ENCODE measurements around the gene TBX15. TPM values are rescaled to one million over a fixed set of nuclear protein-coding genes. Genes with fewer than 3 reads are reported as not detected.

TBX15 gene
- total and polyA plus RNA-seq, 2 experiments from 2014 or later, result 0.21 TPM; not detected in 1

DNA sequence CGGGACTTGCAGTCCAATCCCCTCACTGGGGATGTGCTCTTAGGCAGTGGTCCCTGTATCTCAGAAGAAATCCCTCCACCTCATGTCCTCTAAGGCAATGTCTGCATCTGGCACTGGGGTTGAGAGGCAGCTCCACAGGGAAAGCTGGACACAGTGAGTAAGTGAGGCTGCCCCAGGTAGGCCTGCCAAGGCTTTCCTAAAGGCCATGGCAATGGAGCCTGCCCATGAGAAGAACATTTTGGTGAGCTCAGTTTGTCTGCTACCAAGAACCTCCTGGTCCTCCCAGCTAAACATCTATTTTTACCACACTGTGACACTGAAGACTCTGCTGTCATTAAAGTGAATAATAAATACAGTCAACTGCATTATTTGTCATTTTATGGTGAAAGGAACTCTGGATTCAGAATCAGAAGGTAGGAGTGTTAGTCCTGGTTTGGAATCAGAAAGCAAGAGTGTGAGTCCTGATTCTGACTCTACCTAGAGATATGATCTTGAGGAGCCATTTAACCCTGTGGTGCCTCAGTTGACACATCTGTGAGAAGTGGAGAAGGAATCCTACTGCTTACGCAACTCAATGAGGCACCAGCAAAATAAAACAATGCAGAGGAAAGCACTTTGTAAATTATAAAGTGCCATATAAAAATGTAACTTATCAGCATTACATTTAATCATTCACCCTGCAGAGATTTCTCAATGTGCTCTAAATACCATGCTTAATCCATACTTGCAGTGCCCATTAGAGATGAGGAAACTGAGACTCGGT lies 41.0 kb downstream of the TBX15 start:
- TF ChIP-seq STAT1 (IDR thresholded peaks at IDR 0.05; ENCODE audit: unreplicated experiment) (no peak), EZH2 (IDR thresholded peaks at IDR 0.05; ENCODE audit: low read depth, unreplicated experiment) (no peak), ZNF331 (CRISPR knock-in tag; IDR thresholded peaks at IDR 0.05; ENCODE audit: low read depth) (no peak)

DNA sequence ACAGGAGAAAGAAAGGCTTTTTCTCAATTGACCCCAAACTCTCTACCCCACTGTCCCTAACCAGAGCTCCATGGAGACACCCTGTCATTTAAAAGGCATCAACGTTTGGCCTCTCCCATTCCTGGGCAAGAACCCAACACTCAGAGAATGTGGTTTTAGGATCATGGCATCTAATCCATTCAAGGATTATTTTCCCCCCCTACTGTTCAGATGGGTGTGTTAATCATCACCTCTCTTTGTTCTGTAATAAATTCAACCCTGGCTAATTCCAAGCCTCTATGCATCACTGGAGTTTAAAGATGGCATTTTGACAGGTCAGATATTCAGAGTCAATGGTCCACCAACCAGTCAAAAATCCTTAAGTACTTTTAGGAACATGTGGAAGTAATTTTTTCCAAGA lies 42.7 kb downstream of the TBX15 start:
- no peaks in the 10 kb centered on the region for H3K4me1 ChIP-seq (ENCODE audit: insufficient read depth)
- no peak overlapping the region for H3K4me3 ChIP-seq
- Mint-ChIP-seq H3K9me3 (peaks cover 4% of the 10 kb centered on the region; the same call in 1 of the 3 replicates), H3K27ac (no peak overlapping the region), H3K4me1 (no peaks in the 10 kb centered on the region), H3K36me3 (ENCODE audit: low read depth) (no peaks in the 10 kb centered on the region), H3K27me3 (ENCODE audit: insufficient read depth, low read depth, poor library complexity) (peaks cover 3% of the 10 kb centered on the region), H3K4me3 (no peak overlapping the region)
- no peaks in the 10 kb centered on the region for H3F3A ChIP-seq (replicated peaks; ENCODE audit: low read depth)
- no peak for DNase-seq (ENCODE audit: low spot score)
- no peak overlapping the region for H3K4me2 ChIP-seq
- no peak overlapping the region for H2AFZ ChIP-seq
- H3K36me3 ChIP-seq (ENCODE audit: insufficient read depth), result no peaks in the 10 kb centered on the region; the same call in 1 of the 2 replicates
- no peak for ATAC-seq
- H3K27me3 ChIP-seq (ENCODE audit: insufficient read depth), result no peaks in the 10 kb centered on the region
- no peak overlapping the region for H3K27ac ChIP-seq (ENCODE audit: low read depth)
- H3K79me2 ChIP-seq (replicated peaks; ENCODE audit: insufficient read depth), result no peaks in the 10 kb centered on the region
- TF ChIP-seq STAT1 (IDR thresholded peaks at IDR 0.05; ENCODE audit: unreplicated experiment) (no peak), EZH2 (IDR thresholded peaks at IDR 0.05; ENCODE audit: low read depth, unreplicated experiment) (no peak), ETS1 (IDR thresholded peaks at IDR 0.05) (no peak), ZNF331 (CRISPR knock-in tag; IDR thresholded peaks at IDR 0.05; ENCODE audit: low read depth) (no peak)
- H3K9me2 ChIP-seq (ENCODE audit: insufficient read depth), result peaks cover 7% of the 10 kb centered on the region; the same call in 1 of the 2 replicates
- no peaks in the 10 kb centered on the region for H4K20me1 ChIP-seq (replicated peaks; ENCODE audit: insufficient read depth)

More for the DNA sequence above, 41.0 kb downstream of the TBX15 start:
- no peak overlapping the region for H3K4me2 ChIP-seq
- no peak overlapping the region for H3K4me3 ChIP-seq
- H4K20me1 ChIP-seq (replicated peaks; ENCODE audit: insufficient read depth), result no peaks in the 10 kb centered on the region
- no peaks in the 10 kb centered on the region for H3K79me2 ChIP-seq (replicated peaks; ENCODE audit: insufficient read depth)
- H2AFZ ChIP-seq, result no peak overlapping the region
- H3F3A ChIP-seq (replicated peaks; ENCODE audit: low read depth), result no peaks in the 10 kb centered on the region
- Mint-ChIP-seq H3K4me1 (no peaks in the 10 kb centered on the region), H3K9me3 (peaks cover 4% of the 10 kb centered on the region; the same call in 1 of the 3 replicates), H3K4me3 (no peak overlapping the region), H3K36me3 (ENCODE audit: low read depth) (no peaks in the 10 kb centered on the region), H3K27me3 (ENCODE audit: insufficient read depth, low read depth, poor library complexity) (peaks cover 3% of the 10 kb centered on the region), H3K27ac (no peak overlapping the region)
- peaks cover 7% of the 10 kb centered on the region; the same call in 1 of the 2 replicates for H3K9me2 ChIP-seq (ENCODE audit: insufficient read depth)
- no peaks in the 10 kb centered on the region for H3K27me3 ChIP-seq (ENCODE audit: insufficient read depth)
- H3K4me1 ChIP-seq (ENCODE audit: insufficient read depth), result no peaks in the 10 kb centered on the region
- DNase-seq (ENCODE audit: low spot score) (no peak), ATAC-seq (no peak)
- H3K27ac ChIP-seq (ENCODE audit: low read depth), result no peak overlapping the region
- H3K36me3 ChIP-seq (ENCODE audit: insufficient read depth), result no peaks in the 10 kb centered on the region; the same call in 1 of the 2 replicates

DNA sequence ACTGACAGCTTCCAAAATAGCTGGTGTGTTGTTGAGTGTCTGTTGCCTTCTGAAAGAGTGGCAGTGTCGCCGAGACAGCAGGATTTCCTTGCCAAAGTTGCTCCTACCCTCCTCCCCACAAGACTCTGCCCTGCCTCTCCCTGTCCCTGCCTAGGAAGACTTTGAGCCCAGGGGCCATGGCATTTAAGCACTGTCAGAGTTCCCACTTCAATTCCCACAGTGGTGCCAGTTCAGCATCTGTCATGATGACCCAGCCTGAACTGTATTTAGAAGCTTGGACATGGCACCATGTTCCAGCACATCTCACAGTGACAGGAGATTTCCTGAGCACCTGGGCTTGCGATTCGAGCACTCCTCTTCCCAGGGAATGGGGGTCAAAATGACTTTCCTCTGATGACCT lies 43.6 kb downstream of the TBX15 start:
- H3K4me1 Mint-ChIP-seq, result no peaks in the 10 kb centered on the region
- ATAC-seq, result no peak
- H3K27me3 ChIP-seq (ENCODE audit: insufficient read depth), result no peaks in the 10 kb centered on the region
- H3K36me3 ChIP-seq (ENCODE audit: insufficient read depth), result no peaks in the 10 kb centered on the region; the same call in 1 of the 2 replicates
- H3K36me3 Mint-ChIP-seq (ENCODE audit: low read depth), result no peaks in the 10 kb centered on the region
- H3K4me3 ChIP-seq, result no peak overlapping the region
- no peaks in the 10 kb centered on the region for H3K4me1 ChIP-seq (ENCODE audit: insufficient read depth)
- peaks cover 3% of the 10 kb centered on the region for H3K27me3 Mint-ChIP-seq (ENCODE audit: insufficient read depth, low read depth, poor library complexity)
- H3K9me3 Mint-ChIP-seq, result peaks cover 4% of the 10 kb centered on the region; the same call in 1 of the 3 replicates
- no peak overlapping the region for H3K27ac ChIP-seq (ENCODE audit: low read depth)
- no peak for DNase-seq (ENCODE audit: low spot score)
- no peak overlapping the region for H3K4me2 ChIP-seq
- no peak overlapping the region for H2AFZ ChIP-seq
- H3F3A ChIP-seq (replicated peaks; ENCODE audit: low read depth), result no peaks in the 10 kb centered on the region
- H3K9me2 ChIP-seq (ENCODE audit: insufficient read depth), result peaks cover 4% of the 10 kb centered on the region; the same call in 1 of the 2 replicates
- no peaks in the 10 kb centered on the region for H4K20me1 ChIP-seq (replicated peaks; ENCODE audit: insufficient read depth)
- no peak overlapping the region for H3K4me3 Mint-ChIP-seq
- H3K79me2 ChIP-seq (replicated peaks; ENCODE audit: insufficient read depth), result no peaks in the 10 kb centered on the region
- H3K27ac Mint-ChIP-seq, result no peak overlapping the region
- no peak for TF ChIP-seq CREB1 (CRISPR knock-in tag; IDR thresholded peaks at IDR 0.05; ENCODE audit: low read depth)
- no peak for TF ChIP-seq ZNF114 (CRISPR knock-in tag; IDR thresholded peaks at IDR 0.05)
- no peak for TF ChIP-seq EZH2phosphoT487 (IDR thresholded peaks at IDR 0.05; ENCODE audit: unreplicated experiment)
- TF ChIP-seq, protein P1, sequence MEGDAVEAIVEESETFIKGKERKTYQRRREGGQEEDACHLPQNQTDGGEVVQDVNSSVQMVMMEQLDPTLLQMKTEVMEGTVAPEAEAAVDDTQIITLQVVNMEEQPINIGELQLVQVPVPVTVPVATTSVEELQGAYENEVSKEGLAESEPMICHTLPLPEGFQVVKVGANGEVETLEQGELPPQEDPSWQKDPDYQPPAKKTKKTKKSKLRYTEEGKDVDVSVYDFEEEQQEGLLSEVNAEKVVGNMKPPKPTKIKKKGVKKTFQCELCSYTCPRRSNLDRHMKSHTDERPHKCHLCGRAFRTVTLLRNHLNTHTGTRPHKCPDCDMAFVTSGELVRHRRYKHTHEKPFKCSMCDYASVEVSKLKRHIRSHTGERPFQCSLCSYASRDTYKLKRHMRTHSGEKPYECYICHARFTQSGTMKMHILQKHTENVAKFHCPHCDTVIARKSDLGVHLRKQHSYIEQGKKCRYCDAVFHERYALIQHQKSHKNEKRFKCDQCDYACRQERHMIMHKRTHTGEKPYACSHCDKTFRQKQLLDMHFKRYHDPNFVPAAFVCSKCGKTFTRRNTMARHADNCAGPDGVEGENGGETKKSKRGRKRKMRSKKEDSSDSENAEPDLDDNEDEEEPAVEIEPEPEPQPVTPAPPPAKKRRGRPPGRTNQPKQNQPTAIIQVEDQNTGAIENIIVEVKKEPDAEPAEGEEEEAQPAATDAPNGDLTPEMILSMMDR (conservative IDR thresholded peaks at IDR 0.05; ENCODE audit: low read depth in 2 of 2), result no peak
- TF ChIP-seq ZNF331 (CRISPR knock-in tag; IDR thresholded peaks at IDR 0.05; ENCODE audit: low read depth), result no peak
- TF ChIP-seq REST (IDR thresholded peaks at IDR 0.05; ENCODE audit: unreplicated experiment), result no peak

Measured in GM23338 (cell line).